Stimulated activated CD4-positive, alpha-beta T cell treated with anti-CD3 and anti-CD28 coated beads, Interleukin-1b, Interleukin-23, amount 100 ng/mL, for 24 hours (primary cell): Measurements from ENCODE around the gene STXBP6.

Experiments
- DNase-seq, 4 experiments: peaks; one replicate each; pipeline ENCODE4 v3.0.0-alpha.2; 2020; ENCODE audit warnings: low read depth in 4 of 4, low spot score in 1 of 4

Gene STXBP6

GRCh38 chr14:24859559-24859958 lies 190.4 kb downstream of the STXBP6 start:
- no peak for DNase-seq

DNA sequence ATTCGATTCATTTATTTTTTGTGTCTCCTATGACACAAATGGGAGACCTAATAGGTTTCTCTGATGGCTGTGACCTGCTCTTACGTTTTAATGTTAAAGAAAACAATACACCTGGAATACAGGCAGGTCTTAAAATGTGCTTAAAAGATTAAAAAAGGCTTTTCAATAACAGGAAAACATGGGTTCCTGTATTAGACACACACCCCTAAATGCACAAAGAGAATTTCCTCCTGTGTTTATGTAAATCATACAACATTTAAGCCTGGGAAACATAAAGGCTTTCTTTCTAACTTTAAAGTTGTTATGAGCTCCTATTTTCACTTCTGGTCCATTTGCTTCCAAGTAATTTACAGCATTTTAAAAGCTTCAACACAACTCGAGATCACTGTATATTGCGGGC lies 191.3 kb downstream of the STXBP6 start:
- no peak for DNase-seq

- no peak for DNase-seq
Measured at GRCh38 chr14:24858052-24858451, 191.9 kb downstream of the STXBP6 start.

- no peak for DNase-seq
Measured at GRCh38 chr14:24857277-24857676, 192.7 kb downstream of the STXBP6 start.

GRCh38 chr14:24853446-24853845 lies 196.5 kb downstream of the STXBP6 start:
- no peak for DNase-seq

DNA sequence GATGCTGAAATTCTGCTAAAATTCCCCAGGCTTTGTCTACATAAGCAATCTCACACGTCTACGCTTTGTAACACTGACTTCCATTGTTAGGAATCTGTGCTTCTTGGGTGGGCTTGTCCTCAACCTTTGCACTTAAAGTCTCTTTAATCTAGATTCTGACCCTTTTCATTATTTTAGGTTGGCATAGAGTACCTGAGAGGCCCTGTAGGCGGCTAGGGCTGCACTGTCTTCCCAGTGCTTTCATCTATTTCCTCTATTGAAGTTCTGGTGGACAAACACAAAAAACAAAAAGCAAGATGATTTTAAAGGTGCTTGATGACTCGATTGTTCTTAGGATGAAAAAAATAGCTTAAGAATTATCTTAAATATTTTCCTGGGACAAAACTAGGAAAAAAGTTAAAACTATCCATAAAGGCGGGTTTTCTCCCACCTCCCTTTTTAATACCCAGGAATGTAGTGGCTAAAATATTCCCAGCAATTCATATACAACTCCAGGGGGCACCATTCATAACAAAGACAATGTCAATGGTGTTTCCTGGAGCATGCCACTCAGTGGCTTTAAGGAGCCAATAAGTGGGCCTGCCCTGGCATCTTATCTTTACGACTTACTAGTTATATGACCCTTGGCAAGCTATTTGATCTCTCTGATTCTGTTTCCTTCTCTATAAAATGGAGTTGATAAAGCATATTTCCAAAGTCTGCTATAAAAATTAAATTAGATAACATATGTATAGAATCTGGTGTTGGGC lies 197.5 kb downstream of the STXBP6 start:
- no peak for DNase-seq

DNA sequence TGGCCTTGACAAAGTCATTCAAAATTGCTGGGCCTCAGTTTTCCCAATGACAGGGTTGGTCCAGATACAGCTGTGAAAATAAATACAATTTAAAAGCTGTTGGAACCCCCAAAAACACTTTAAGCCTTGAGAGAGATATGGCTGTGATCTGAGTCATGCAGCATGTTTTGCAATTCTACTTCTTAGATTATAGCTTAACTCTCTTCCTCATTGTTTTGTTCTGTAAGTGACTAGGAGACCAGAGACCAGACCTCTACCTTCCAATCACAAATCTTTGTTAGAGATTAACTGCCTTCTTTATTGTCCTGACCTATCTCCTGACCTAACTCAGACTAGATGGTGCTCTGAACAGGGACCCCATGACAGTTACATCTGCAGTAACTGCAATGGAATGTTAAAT lies 198.1 kb downstream of the STXBP6 start:
- no peak for DNase-seq

GRCh38 chr14:24851406-24851805 lies 198.5 kb downstream of the STXBP6 start:
- no peak for DNase-seq

DNA sequence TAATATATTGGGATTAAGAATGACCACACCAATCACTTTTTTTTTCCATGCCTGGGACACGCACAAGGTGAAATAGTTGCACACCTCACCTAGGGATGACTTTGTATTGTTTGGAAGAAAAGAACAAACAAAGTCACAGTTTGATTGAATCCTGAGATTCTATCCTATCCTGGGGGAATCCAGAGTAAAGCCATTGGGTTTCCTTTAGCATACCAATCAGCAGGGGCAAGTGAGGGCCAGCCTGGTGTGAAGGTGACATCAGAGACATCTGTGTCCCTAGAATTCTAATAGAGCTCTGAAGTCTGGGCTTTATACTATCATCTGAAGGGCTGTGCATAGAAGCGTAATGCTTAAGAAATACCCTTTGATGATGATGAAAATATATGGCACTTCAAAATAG lies 199.9 kb downstream of the STXBP6 start:
- no peak for DNase-seq

DNA sequence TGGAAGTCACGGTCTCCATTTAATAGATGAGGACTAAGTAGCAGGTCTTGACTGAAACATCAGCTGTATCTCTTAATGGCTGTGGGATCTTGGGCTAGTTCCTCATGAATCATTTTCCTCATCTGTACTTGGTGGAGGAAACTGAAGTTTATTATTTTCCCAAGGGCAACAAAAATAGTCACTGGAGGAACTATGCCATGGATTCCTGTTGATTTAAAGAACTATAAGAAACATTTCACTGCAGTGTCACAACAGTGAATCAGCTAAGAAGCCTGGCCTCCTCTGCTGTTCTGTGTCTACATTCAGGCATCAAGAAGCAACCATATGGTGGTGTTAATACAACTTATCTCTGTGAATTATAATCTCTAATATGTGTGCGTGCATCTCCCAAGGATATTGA lies 200.5 kb downstream of the STXBP6 start:
- no peak for DNase-seq

DNA sequence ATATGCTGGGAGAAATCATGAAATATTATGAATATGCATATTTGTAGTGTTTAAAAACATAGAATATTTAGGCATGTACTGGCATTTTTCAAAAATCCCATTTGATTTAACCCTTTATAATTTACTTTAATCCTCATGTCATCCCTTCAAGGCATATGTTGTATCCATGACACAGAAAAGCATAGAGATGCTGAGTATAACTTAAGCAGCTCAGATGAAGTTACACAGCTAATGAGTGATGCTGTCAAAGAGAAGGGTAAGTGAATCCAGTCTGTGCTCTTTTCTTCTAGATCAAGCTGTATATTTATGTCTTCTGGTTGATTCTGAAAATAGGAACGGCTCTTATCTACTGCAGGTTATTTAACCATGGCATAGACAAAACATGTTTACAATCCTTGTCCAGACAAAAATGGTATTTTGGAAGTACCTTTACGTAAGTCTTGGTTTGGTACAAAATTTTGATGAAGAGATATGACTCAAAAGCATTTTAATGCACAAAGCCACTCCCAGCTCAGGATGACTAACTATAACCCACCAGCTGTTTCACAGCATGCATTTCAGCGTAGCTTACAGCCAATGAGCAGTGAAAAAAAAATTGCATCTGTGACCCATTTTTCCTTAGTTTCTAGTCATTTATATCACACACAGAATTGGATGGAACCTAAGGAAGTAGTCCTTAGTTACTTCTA lies 201.7 kb downstream of the STXBP6 start:
- DNase-seq = no peak

DNA sequence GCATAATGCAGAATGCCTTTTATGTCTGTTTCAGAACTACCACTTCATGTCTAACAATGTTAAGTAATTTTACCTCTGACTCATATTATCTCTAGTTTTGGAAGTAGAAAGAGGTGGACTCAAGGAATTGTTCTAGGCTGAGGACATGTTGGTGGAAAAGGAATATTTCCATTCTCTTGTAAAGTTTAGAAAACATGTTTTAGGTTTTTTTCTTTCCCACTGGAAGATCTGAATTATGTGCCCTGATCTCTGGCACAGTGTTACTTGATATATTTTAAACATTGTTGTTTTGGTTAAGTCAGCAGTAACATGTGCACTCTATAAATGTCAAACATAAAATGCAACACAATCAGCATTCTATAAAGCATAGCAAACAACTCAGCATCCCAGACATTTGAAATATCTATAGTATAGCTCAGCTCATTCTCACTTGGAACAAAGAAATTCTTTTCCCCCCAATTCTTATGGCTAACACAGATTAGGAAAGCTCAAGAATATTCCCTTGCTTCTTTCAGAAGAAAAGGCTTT lies 202.3 kb downstream of the STXBP6 start:
- DNase-seq = no peak

- DNase-seq = no peak
Measured at GRCh38 chr14:24846261-24846660, 203.7 kb downstream of the STXBP6 start.

DNA sequence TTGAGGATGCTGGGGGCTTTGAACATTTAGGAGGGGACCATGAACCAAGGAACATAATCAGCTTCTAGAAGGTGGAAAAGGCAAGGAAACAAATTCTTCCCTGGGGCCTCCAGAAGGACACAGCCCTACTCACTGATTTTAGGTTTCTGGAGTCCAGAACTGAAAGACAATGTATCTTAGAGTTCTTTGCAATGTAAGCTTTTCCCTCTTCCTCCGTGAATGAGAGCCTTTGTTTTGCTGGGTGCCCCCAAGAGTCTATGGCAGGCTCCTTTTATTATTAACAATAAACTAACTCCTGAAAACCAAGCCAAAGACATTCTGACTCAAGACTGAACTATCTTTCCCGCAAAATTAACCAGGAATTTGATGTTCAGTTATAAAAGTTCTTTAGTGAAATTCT lies 204.1 kb downstream of the STXBP6 start:
- no peak for DNase-seq

- DNase-seq = no peak
Measured at GRCh38 chr14:24844011-24844410, 205.9 kb downstream of the STXBP6 start.

- DNase-seq = no peak
Measured at GRCh38 chr14:24843494-24843893, 206.5 kb downstream of the STXBP6 start.

- no peak for DNase-seq
Measured at GRCh38 chr14:24840204-24840893, 209.6 kb downstream of the STXBP6 start.

- no peak for DNase-seq
Measured at GRCh38 chr14:24839617-24840203, 210.2 kb downstream of the STXBP6 start.

- DNase-seq = no peak
Measured at GRCh38 chr14:24838945-24839616, 210.9 kb downstream of the STXBP6 start.

GRCh38 chr14:24837280-24838046 lies 212.5 kb downstream of the STXBP6 start:
- no peak for DNase-seq
